Muscle of back (tissue), 11 donors: ENCODE measurements around the gene HTR2B. TPM values are rescaled to one million over a fixed set of nuclear protein-coding genes. Genes with fewer than 3 reads are reported as not detected.
"Not testable (repeated sequence)": the region's sequence is repeated elsewhere in the genome, so short reads cannot be mapped to it uniquely, and the experiment has no call there.

Experiments
- DNase-seq, 3 donors: peaks; one replicate each; pipeline versions ENCODE4 v3.0.0 to v3.0.0-alpha.2; 2013
- polyA plus RNA-seq, 10 donors: library from polyadenylated mRNA; unstranded; fragments of 120-200 nt; gene quantifications; one replicate each; pipeline ENCODE4 v1.2.1, GENCODE V29; 2013; ENCODE audit not compliant: insufficient read length in 10 of 10

Gene HTR2B
- polyA plus RNA-seq, 10 donors, result 0.08 to 0.53 (median 0.17) TPM; not detected in 2

DNA sequence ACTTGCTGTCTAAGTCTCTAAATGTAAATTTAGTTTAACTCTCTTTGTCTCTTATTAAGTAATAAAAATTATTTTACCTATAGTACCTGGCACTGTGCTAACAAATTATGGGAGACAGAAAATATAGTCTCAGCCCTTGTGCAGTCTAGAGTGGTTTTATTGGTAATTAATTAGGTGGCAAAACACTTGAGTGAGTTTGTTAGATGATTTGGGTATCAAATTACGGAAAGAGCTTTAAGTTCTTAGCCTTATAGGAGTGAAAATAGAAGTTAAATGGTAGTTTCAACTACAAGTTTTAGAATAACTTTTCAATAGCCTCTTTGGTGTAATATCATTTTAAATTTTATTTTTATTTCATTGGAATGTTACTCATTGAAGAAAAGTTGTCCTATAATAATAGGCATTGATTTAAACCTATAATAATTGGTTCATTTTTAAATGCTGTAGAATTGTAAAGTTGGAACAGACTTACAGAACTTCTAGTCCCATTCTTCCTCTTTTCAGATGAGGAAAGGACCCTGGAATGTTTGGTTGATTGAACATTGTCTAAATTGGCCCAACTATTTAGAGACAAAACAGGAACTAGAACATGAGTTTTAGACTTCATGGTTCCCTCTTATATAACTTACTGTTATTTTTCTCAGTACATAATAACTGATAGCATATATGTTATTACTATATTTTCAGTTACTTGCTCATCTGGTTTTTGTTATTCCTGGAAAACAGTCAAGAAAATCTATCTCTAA is 10.2 kb upstream of the HTR2B start:
- no peak for DNase-seq

DNA sequence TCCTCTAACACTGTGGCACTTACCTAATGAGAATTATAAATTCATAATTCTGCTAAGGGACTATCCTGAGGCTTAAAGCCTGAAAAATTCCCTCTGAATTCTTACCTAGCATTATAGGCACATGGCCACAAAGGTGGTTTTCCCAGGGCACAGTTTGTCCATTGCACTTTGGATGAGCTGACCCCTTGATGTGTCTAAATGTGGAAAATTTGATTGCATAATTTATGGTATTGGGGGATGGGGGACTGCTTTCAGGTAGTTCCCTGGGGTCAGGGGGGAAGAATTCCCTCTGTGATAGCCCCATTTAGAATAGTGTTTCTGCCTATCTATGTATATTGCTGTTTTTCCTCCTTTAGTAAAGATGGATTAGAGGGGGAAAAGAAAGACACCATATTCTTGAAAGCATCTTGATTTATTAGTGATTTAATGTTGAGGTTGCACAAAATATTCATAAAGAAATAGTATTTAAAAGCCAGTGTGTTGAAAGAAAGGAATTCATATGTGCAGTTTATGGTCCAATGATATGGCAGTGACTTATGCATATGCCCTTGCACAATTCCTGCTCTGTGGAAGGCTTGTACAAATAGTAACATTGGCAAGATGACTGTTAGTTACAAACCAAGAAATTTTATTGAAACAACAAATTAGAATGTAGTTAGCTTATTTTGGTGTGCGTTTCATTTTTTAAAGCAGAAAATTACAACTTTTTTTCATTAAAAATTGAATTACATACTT is 8.7 kb upstream of the HTR2B start:
- DNase-seq, result peak in 1 of 3 donors; percentile 20

DNA sequence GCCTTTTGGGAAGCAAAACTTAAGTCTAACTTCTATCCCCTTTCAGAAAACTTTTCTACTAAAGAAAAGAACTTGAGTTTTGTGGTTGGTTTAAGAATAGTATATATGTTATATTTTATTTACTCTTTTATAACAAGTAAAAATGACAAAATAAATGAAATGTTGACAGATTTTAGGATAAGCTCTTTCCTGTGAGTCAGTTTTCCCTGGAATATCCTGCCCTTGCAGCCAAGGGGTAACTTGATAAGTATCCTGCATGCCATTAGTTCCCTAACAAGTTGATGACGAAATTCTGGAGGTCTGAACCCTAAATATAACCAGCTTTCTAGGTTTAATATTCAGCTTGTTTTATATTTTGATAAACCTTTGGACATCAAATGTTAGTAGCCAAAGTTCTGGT is 7.3 kb upstream of the HTR2B start:
- DNase-seq, result peak in 1 of 3 donors; percentile 13

DNA sequence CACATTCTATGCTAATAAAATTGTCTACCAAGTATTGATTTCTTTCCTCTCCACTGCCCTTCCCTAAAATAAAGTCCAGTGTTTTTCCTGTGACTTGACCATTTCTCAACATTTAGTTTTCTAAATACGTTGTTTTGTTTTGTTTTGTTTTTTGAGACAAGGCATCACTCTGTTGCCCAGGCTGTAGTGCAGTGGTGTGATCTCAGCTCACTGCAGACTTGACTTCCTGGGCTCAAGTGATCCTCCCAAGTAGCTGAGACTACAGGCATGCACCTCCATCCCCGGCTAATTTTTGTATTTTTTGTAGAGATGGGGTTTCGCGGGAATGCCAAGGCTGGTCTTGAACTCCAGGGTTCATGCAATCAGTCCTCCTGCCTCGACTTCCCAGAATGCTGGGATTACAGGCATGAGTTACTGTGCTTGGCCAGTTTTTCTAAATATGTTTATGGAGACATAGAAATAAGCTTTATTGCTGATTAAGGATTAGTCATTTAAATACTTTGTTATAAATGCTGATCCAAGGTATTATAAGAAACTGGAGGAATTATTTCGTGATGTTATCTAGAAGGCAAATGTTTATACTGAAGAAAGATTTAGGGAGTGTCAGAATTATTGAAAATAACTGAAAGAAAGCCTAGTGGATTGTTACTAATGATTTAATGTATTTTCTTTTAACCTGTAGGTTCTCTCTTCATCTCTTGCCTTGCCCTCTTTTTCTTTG is 5.7 kb upstream of the HTR2B start:
- DNase-seq, result no peak

DNA sequence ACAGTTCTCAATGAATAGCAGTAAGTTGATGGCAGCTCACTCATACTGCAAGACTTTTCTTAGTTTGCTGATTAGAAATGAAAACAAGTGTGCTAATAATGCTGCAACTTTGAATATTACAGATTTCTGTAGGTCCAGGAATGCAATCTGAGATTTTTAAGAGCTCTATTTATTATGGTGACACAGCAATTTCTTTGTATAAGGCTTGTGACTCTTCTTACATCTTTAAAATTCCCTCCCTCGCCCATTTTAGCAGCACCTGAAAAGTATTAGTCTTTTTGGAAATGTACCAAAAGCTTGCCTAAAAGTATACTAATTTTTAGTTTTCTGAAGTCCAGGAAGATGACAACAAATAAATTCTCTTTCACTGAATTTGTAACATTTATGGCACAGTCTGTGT is 4.4 kb upstream of the HTR2B start:
- no peak for DNase-seq

DNA sequence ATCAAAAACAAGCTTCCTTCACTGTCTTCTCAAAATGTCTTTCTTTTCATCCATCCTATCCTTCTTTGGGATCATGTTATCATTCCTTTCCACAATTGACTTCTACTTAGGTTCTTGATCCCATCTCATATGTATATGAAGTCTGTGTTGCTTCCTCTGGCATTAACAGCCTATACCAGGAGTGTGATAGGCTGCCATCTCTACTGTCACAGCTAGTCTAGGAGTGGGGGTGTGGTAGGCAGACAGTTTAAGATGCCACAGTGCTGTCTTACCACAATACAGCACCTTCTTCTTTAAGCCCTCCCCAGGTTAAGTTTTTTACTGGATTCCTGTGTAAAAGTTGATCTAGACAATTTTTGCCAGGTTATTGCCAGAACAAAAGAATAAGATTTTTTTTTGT is 3.7 kb upstream of the HTR2B start:
- DNase-seq, result no peak

DNA sequence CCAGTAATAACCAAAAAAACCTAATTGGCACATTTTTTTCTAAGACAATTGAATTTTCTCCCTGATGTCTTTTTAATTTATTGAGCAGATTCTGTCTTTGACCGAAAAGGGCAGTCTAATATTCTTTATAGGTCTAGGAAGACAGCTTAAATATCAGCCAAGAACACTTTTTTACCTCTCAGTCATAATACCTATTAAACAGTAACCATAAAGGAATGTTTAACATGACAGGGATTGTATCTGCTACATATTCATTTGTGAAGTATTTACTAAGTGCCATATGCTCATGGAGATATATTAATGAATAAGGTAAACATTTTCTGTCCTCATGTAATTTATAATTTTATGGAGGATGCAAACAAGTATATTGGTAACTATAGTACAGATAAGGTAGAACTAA is 3.1 kb upstream of the HTR2B start:
- DNase-seq, result no peak

DNA sequence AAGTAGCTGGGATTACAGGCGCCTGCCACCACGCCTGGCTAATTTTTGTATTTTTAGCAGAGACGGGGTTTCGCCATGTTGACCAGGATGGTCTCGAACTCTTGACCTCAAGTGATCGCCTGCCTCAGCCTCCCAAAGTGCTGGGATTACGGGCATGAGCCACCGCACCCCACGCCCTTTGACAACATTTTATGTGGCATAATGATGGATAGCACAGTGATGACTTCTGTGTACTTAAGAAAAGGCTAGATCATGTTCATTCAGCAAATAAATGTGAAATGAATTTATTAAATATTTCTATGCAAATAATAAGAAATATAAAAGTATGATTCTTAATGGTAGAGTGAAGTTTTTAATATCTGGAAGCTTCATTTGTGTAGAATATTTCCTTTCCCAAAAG is 2.6 kb upstream of the HTR2B start:
- no peak for DNase-seq

DNA sequence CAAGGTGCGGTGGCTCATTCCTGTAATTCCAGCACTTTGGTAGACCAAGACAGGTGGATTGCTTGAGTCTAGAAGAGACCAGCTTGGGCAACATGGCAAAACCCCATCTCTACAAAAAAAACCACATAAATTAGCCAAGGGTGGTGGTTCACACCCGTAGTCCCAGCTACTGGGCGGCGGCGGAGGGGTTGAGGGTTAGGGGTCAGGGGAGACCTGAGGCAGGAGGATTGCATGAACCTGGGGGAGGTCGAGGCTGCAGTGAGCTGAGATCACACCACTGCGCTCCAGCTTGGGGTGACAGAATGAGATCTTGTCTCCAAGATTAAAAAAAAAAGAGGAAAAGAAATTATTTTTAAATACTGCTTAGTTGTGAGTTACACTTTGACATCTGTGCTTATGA is 1.3 kb upstream of the HTR2B start:
- no peak for DNase-seq

DNA sequence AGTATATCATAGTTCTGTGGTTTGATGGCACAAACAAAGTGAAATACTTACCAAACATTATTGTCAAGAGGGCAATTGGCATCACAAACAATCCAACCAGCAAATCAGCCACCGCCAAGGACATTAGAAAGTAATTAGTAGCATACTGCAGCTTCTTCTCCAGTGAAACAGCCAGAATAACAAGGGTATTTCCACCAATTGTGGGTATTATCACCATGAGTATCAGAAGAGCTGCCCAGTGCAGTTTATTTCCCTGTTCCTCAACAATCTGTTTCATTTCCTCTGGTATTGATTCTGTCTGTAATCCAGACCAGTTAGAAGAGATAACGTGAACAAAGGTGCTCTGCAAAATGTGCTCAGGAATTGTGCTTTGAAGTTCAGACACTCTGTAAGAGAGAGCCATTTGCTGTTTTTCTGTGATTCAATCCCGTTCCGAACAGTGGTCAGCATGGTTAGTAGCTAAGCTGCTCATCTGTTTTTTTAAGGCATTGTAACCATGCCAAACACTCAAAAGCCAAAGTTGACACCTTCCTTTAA is 1.4 kb downstream of the HTR2B start:
- DNase-seq, result peak in 1 of 3 donors; percentile 30

DNA sequence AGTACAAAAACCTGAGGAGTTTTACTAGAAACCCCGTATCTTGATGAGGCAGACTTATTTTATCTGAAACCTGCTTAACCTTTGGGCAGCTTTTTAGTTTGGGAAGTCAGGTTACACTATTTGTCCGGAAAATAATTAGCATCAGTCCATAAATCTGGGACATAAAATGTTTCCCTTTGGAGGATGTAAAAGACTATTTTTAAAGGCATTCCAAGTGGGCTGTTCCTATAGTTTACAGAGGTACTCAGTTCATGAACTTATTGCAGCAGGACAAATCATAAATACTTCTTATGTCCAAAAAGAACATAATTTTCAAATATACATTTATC is 6.3 kb downstream of the HTR2B start:
- DNase-seq, result no peak

DNA sequence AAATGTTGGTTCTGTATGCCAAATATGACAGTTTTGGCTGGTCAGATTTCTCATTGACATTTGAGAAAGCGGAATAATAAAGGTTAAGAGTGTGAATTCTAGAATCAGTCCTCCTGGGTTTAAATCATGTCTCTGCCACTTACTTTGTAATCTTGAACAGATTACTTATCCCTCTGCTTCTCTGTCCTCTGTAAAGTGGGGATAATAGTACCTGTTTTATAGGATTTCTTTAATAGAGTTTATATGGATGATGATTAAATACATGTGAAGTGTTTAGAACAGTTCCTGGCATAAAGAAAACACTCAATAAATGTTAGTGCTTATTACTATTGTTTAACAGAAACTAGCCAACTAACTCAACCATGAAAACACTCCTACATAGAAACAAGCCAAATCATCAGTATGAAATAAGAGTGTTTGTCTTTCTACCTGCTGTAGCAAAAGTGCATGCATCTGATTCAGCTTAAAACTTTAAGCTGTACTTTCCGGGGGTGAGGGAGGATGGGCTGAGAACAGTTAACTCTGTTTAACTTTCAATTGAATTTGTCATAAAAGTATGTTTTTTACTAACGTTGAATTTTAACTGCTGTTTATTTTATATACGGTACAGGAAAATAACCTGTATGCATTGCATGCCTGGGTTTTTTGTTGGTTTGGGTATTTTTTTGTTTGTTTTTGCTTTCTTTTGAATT is 6.8 kb downstream of the HTR2B start:
- DNase-seq, result no peak

DNA sequence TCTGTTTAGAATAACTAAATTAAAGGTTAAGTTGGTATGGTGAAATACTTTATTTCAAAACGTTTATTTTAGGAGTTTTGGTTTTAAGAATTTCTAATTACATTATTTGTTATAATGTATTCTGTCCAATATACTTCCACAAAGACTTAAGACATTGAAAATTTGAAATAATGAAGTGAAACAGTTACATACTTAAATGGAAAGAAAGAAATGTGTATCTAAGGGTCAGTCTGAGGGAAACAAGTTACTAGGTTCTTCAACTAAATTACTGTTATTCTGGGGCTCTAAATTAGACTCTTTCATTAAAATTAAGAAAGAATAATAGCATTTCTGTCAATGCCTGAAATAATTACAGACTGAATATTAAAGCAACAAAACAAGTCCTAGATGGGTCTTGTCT is 7.7 kb downstream of the HTR2B start:
- DNase-seq, result no peak

DNA sequence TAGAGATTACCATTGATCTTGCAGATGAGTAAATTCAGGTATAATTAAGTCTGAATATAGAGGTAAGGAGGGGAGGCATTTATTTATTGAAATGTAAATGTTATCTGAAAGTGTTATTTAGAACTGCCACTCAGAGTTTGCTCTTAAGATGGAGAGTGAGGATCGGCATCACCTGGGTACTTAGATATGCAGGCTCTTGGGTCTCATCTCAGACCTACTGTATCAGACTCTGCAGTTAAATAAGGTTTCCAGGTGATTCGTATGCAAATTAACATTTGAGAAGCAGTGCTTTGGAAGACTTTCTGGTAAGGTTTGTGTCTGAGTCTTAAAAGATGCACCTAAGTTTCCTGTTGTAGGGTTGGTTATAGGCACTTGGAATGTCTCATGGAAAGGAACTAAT is 9.2 kb downstream of the HTR2B start:
- DNase-seq, result no peak

DNA sequence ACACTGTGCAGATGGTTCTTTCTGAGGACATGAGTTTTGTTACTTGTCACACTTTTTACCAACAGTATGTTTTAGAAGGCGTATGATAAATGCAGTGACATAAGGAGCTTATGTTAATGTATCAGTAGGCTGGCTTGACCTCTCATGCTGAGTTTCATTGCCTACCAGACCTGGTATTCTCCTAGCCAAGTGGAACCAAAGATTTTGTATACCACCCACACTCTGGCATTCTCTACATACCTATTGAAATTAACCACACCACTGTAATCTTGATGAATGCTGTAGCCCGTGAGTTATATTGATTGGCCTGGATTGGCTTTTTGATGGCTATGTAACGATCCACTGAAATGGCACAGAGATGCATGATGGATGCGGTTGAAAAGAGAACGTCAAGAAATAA is 11.4 kb downstream of the HTR2B start:
- DNase-seq, result no peak

DNA sequence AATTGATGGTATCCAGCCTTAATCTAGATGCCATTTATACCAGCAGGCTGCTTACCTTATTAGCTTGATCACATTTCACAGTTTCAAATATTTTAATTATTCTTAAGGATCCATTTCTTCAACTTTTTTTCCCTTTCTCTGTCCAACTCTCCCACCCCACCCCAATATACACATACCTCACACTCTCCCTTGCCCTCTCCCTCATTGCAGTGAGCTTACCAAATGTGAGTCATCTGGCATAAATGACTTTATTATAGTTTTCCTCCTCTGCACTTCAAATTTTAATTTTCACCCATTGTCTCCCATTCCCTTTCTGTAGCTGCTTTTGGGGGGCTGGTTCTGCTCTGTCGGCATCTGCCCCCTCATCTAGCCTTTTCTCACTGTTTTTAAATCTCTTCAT is 12.9 kb downstream of the HTR2B start:
- no peak for DNase-seq

DNA sequence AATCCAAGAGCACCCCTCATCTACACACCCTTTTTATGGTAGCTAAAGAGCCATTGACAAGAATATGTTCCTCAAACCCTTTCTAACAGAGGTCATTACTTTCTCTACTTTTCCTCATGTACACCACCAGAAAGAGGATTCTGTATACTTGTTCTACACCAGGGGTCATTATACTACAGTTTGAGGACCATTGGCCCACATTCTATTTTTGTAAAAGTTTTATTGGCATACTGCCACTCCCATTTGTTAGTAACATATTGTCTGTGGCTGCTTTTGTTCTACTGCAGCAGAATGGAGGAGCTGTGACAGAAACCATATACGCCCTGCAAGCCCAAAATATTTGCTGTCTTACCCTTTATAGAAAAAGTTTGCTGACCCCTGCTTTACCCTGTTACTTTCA is 14.3 kb downstream of the HTR2B start:
- DNase-seq, result peak; percentile 27 to 78 (median 56)

DNA sequence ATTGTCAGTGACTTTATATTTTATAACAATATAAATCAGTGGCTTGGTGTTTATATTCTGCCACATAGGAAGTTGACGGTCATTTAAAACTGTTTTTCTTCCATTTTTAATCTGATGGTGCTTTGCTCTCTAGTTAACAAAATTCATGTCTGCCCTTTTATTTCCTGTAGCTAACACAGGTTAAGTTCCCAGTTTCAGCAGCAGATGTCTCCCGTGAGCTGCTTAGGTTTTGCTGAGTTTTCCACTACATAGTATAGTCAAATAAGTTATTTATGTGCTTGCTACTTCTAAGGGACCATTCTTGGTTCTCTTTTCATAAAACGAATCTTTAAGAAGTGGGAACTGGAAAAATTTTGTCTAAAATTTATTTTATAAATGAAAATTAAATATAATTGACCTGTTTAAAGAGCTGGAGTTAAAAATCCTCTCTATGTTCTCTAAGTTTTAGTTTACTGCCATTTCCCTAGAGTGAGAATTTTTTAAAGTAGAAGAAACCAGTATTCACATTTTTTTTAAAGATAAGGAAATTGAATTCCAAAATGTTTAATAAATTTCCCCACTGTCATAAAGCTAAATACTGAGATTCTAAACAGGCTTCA is 20.6 kb downstream of the HTR2B start:
- peak; percentile 49 to 80 (median 67) for DNase-seq

DNA sequence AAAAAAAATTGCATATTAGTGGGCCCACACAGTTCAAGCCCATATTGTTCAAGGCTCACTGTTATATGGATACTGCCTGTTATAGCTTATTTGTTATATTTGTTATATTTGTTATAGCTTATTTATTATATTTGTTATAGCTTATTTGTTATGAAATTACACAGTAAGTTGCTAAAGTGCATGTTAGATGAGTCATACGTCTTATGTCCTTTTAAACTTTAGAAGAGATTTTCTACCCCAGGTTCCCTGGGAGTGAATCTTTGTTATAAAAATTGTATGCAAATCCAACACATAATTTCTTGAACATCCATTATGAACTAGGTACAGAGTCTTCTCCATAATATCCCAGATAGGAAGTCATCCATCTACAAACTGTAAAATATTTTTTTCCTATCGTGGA is 22.1 kb downstream of the HTR2B start:
- DNase-seq, result no peak

DNA sequence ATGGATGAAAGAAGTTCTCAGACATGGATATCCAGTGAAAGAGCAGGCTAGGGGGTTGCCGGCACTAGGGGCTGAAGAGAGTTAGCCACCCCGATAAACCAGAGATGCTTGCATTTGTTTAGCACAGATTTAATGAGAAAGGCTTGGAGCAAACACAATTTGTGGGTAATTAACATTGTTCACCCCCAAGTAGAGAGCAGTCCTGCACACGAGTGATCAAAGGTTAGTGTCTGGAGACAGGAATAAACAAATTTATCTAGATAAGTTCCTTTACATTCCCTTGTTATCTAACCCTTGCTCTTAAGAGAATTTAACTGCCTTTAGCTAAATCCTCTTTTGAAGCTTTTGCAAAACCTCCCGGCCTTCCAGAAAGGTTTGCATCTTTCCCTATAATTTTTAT is 23.9 kb downstream of the HTR2B start:
- no peak for DNase-seq

DNA sequence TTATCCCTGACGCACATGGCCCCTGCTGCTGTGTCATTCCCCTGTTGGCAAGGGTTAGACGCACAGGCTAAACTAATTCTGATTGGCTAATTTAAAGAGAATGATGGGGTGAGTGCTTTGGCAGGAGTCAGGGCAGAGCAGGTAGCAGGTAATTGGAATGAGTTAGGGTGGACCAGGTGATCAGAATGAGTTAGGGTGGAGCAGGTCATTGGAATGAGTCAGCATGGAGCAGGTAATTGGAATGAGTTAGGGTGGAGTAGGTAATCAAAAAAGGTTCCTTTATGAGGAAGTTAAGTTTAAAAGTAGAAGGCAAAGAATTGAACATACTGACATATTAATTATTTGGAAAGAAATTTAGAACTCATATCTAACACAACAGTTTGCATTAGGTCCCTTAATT is 24.5 kb downstream of the HTR2B start:
- not testable (repeated sequence) for DNase-seq

DNA sequence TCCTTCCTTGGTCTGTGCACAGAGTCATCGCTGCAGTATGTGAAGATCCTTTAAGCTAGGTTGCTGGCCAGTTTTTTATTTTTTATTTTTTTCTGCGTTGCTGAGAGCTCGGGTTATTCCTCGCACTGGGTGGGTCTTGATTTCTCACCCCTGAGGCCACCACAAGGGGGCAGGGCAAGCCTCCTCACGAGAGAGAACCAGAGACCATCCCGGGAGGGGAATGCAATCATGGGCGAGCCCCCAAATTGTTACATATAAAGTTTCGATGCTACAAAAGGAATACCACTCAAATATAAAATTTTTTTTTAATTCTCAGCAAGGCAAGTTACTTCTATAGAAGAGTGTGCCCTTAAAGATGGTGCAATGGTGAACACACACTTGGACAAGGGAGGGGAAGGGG is 24.9 kb downstream of the HTR2B start:
- DNase-seq, result no peak
